SK-N-SH (cell line): ENCODE data around the gene FAM83D. TPM values are rescaled to one million over a fixed set of nuclear protein-coding genes. Genes with fewer than 3 reads are reported as not detected.
"Not testable (repeated sequence)": the region's sequence is repeated elsewhere in the genome, so short reads cannot be mapped to it uniquely, and the experiment has no call there.

Experiments used
- CTCF ChIA-PET: fragments of 300-600, 350-600 bp; formaldehyde crosslinking; extraction: SDS; loops from one replicate; lab custom pipeline; 2021; lab: Yijun Ruan, JAX
- POLR2A ChIA-PET: fragments of 350-600 bp; sonication (Branson Sonifier 250); formaldehyde crosslinking; extraction: SDS; loops from one replicate; lab custom pipeline; 2020; ENCODE audit warnings: antibody characterized with exemption, inconsistent platforms; lab: Yijun Ruan, JAX
- DNase-seq: peaks from one replicate; pipeline ENCODE4 v3.0.0; 2012
- H2AFZ ChIP-seq: fragments of 200-600 bp; sonication (generic); 2 replicates; pipeline ENCODE4 v1.8.1; 2016; ENCODE audit warnings: antibody characterized with exemption, mild to moderate bottlenecking, low read depth
- H3F3A ChIP-seq: fragments of 200-600 bp; sonication (generic); replicated peaks from 2 replicates; pipeline ENCODE3; 2016; ENCODE audit warnings: antibody characterized with exemption, mild to moderate bottlenecking; ENCODE audit not compliant: insufficient read depth
- H3K27ac ChIP-seq, 2 experiments: fragments of 200-500 bp in 1 of 2; fragments of 200-600 bp in 1 of 2; sonication (Bioruptor generic) in 1 of 2; sonication (generic), shearing (Covaris generic) in 1 of 2; 2 replicates each; pipeline versions ENCODE4 v1.5.1 to v1.6.1; 2014 to 2016; ENCODE audit warnings: low read depth in 2 of 2, inconsistent platforms in 1 of 2, low read length in 1 of 2, mild to moderate bottlenecking in 1 of 2, mixed read lengths in 1 of 2
- H3K27me3 ChIP-seq: fragments of 200-600 bp; sonication (generic), shearing (Covaris generic); 2 replicates; pipeline ENCODE4 v1.6.1; 2016; ENCODE audit warnings: mixed run types; ENCODE audit not compliant: insufficient read depth
- H3K36me3 ChIP-seq, 2 experiments: fragments of 200-500 bp in 1 of 2; fragments of 200-600 bp in 1 of 2; sonication (Bioruptor generic) in 1 of 2; sonication (generic) in 1 of 2; replicated peaks in 1 of 2; 2 replicates each; pipeline versions ENCODE3 to v1.5.1; 2014 to 2016; ENCODE audit warnings: low read length in 1 of 2, mild to moderate bottlenecking in 1 of 2; ENCODE audit not compliant: insufficient read depth in 2 of 2, control insufficient read depth in 1 of 2
- H3K4me1 ChIP-seq, 2 experiments: fragments of 200-500 bp in 1 of 2; fragments of 200-600 bp in 1 of 2; sonication (Bioruptor generic) in 1 of 2; sonication (generic), shearing (Covaris generic) in 1 of 2; 2 replicates each; pipeline versions ENCODE4 v1.5.1 to v1.6.1; 2014 to 2016; ENCODE audit warnings: low read depth in 1 of 2, low read length in 1 of 2, mixed run types in 1 of 2; ENCODE audit not compliant: insufficient read depth in 2 of 2, control insufficient read depth in 1 of 2
- H3K4me2 ChIP-seq: fragments of 200-600 bp; sonication (generic), shearing (Covaris generic); 2 replicates; pipeline ENCODE4 v1.6.1; 2017; ENCODE audit warnings: mixed run types
- H3K4me3 ChIP-seq, 2 experiments: fragments of 200-500 bp in 1 of 2; fragments of 200-600 bp in 1 of 2; sonication (Bioruptor generic) in 1 of 2; sonication (generic), shearing (Covaris generic) in 1 of 2; 2 replicates each; pipeline versions ENCODE4 v1.5.1 to v1.8.1; 2014 to 2016; ENCODE audit warnings: low read depth in 2 of 2, inconsistent platforms in 1 of 2, low read length in 1 of 2, mild to moderate bottlenecking in 1 of 2, mixed read lengths in 1 of 2, moderate library complexity in 1 of 2
- H3K79me2 ChIP-seq: fragments of 200-600 bp; sonication (generic); 2 replicates; pipeline ENCODE4 v1.8.1; 2017; ENCODE audit warnings: mild to moderate bottlenecking; ENCODE audit not compliant: insufficient read depth
- H3K9ac ChIP-seq: fragments of 200-600 bp; sonication (generic); 2 replicates; pipeline ENCODE4 v1.6.1; 2017; ENCODE audit warnings: mixed run types
- H3K9me2 ChIP-seq: fragments of 200-600 bp; sonication (generic); 2 replicates; pipeline ENCODE4 v1.6.1; 2017; ENCODE audit warnings: mixed run types
- H3K9me3 ChIP-seq: fragments of 200-600 bp; sonication (generic); 2 replicates; pipeline ENCODE4 v1.6.1; 2017; ENCODE audit warnings: mixed run types, mild to moderate bottlenecking, moderate library complexity
- H4K20me1 ChIP-seq: fragments of 200-600 bp; sonication (generic); 2 replicates; pipeline ENCODE4 v1.6.1; 2017; ENCODE audit warnings: mild to moderate bottlenecking, mixed run types; ENCODE audit not compliant: insufficient read depth
- CHD2 ChIP-seq: fragments of 150-350 bp; IDR thresholded peaks from 2 replicates; pipeline ENCODE4 v1.6.1; 2018; ENCODE audit warnings: low read length; ENCODE audit not compliant: partially characterized antibody
- GATA2 ChIP-seq: sonication (generic); formaldehyde crosslinking; IDR thresholded peaks from 2 replicates; pipeline ENCODE4 v1.5.0; 2020; ENCODE audit warnings: mild to moderate bottlenecking, missing genetic modification reagents
- JUND ChIP-seq: IDR thresholded peaks from 2 replicates; pipeline ENCODE4 v1.4.0; 2012
- MEF2A ChIP-seq: IDR thresholded peaks from 2 replicates; pipeline ENCODE4 v1.4.0; 2012; ENCODE audit warnings: low read depth, borderline replicate concordance
- POLR2AphosphoS5 ChIP-seq: IDR thresholded peaks from 2 replicates; pipeline ENCODE4 v1.6.1; 2012; ENCODE audit warnings: low read depth, low read length
- RAD21 ChIP-seq: IDR thresholded peaks from 2 replicates; pipeline ENCODE4 v1.6.1; 2012; ENCODE audit warnings: mild to moderate bottlenecking, low read length
- RXRA ChIP-seq: IDR thresholded peaks from 2 replicates; pipeline ENCODE4 v1.4.0; 2012; ENCODE audit warnings: low read depth, mild to moderate bottlenecking, borderline replicate concordance
- SIN3A ChIP-seq: IDR thresholded peaks from 2 replicates; pipeline ENCODE4 v1.6.1; 2012; ENCODE audit warnings: low read depth, mild to moderate bottlenecking, low read length, moderate library complexity, borderline replicate concordance
- TAF1 ChIP-seq: IDR thresholded peaks from 2 replicates; pipeline ENCODE4 v1.6.1; 2012; ENCODE audit warnings: low read depth, mild to moderate bottlenecking, low read length, moderate library complexity, borderline replicate concordance
- WGBS: methylation state at CpG from one replicate; pipeline ENCODE4 v1.1.6; 2017; ENCODE audit warnings: low lambda C conversion rate; 5-methylcytosine and 5-hydroxymethylcytosine counted together
- polyA plus RNA-seq, 3 experiments: library from polyadenylated mRNA; depleted of rRNA; stranded (reverse); fragments of >200 nt; gene quantifications; 2 replicates each; pipeline ENCODE4 v1.2.3, GENCODE V29; 2012
- TF ChIP-seq, protein P1 (sequence below): IDR thresholded peaks from 2 replicates; pipeline ENCODE4; 2012
- TF ChIP-seq, protein P2 (sequence below): IDR thresholded peaks from 2 replicates; pipeline ENCODE4 v1.4.0; 2012; ENCODE audit warnings: low read depth, borderline replicate concordance
- TF ChIP-seq, protein P3 (sequence below): fragments of 150-350 bp; IDR thresholded peaks from 2 replicates; pipeline ENCODE4 v1.6.1; 2016; ENCODE audit warnings: mild to moderate bottlenecking, low read depth, low read length
- TF ChIP-seq, protein P4 (sequence below): IDR thresholded peaks from 2 replicates; pipeline ENCODE4 v1.4.0; 2012; ENCODE audit warnings: low read depth

FAM83D gene
- polyA plus RNA-seq, 1 of the 3 experiments (the other 2 are of a cell fraction), result 21.5 TPM

DNA sequence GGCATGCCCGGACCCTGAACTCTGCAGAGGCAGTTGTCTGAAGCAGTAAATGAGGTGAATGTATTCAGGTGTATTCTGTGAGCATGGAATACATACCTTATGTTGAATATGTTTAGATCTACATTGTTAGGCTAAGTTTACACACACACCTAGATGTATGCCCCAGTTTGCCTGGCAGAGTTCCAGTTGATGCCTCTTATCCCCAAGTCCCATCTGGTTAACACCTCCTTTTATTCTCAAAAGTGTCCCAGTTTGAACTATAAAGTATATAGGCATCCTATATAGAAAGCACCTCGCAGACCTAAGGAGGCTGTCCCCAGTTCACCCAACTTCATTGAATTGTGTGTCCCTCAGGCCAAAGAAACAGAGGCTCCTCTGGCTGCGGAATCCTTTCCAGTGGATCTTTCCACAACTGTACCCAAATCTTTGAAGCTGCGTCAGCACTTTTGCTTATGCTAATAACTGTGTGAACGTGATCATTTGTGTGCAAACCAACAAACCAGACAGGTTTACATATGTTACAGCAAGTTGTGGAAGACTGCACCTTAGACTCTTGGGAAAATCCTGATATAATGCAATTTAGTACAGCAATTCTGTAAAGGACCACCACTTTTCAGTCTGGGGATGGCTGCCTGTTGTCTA, 31.1 kb downstream of the FAM83D start (continued):
- TF ChIP-seq, protein P1, sequence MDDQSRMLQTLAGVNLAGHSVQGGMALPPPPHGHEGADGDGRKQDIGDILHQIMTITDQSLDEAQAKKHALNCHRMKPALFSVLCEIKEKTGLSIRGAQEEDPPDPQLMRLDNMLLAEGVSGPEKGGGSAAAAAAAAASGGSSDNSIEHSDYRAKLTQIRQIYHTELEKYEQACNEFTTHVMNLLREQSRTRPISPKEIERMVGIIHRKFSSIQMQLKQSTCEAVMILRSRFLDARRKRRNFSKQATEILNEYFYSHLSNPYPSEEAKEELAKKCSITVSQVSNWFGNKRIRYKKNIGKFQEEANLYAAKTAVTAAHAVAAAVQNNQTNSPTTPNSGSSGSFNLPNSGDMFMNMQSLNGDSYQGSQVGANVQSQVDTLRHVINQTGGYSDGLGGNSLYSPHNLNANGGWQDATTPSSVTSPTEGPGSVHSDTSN, result no peak
- TF ChIP-seq, protein P2, sequence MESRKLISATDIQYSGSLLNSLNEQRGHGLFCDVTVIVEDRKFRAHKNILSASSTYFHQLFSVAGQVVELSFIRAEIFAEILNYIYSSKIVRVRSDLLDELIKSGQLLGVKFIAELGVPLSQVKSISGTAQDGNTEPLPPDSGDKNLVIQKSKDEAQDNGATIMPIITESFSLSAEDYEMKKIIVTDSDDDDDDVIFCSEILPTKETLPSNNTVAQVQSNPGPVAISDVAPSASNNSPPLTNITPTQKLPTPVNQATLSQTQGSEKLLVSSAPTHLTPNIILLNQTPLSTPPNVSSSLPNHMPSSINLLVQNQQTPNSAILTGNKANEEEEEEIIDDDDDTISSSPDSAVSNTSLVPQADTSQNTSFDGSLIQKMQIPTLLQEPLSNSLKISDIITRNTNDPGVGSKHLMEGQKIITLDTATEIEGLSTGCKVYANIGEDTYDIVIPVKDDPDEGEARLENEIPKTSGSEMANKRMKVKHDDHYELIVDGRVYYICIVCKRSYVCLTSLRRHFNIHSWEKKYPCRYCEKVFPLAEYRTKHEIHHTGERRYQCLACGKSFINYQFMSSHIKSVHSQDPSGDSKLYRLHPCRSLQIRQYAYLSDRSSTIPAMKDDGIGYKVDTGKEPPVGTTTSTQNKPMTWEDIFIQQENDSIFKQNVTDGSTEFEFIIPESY, result no peak
- TF ChIP-seq JUND, result no peak

DNA sequence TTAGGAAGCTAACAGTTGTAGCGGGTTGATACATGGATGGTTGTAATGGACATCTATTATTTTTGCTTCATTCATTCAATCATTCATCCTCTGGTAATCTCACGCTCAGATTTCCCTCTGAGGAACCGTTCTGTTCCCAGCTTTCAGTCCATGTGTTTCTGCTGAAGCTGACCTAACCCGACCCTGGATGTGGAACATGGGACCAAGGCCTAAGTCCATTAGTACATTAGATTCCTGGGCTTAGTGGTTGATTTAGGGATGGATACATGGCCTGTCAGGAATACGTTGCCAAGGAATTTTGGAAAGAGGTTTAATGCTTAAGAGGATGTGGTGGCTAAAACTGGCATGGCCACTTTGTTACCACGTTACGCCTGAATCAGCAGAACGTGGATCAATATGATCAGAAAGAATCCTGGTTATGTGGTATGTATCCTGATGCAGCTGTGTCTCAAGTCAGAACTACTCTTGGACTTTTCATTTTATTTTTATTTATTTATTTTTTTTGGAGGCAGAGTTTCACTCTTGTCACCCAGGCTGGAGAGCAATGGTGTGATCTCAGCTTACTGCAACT, 31.8 kb downstream of the FAM83D start:
- POLR2A ChIA-PET, result no interaction called here
- CTCF ChIA-PET, result interaction anchor here (1.2 kb wide), 1 partner anchor 91 kb away, joined by 4 read pairs; no protein-coding TSS in a partner anchor
- Histone ChIP-seq H3K4me2 (no peak overlapping the region), H3K36me3 (peaks cover 0 to 9% of the 10 kb centered on the region in 2 experiments), H2AFZ (no peak overlapping the region), H3K27me3 (no peaks in the 10 kb centered on the region), H3K9ac (no peak overlapping the region), H3K9me3 (no peaks in the 10 kb centered on the region), H3K79me2 (peaks cover 7% of the 10 kb centered on the region), H3F3A (peaks cover 13% of the 10 kb centered on the region), H3K9me2 (no peaks in the 10 kb centered on the region), H3K4me1 (peaks cover under 1 to 6% of the 10 kb centered on the region in 2 experiments; a peak in 3 of 4 replicates), H3K4me3 (no peak overlapping the region), H4K20me1 (no peaks in the 10 kb centered on the region)
- DNase-seq, result no peak
- 88% methylated on average over 8 of the region's 8 CpGs for WGBS
- TF ChIP-seq, protein P3, sequence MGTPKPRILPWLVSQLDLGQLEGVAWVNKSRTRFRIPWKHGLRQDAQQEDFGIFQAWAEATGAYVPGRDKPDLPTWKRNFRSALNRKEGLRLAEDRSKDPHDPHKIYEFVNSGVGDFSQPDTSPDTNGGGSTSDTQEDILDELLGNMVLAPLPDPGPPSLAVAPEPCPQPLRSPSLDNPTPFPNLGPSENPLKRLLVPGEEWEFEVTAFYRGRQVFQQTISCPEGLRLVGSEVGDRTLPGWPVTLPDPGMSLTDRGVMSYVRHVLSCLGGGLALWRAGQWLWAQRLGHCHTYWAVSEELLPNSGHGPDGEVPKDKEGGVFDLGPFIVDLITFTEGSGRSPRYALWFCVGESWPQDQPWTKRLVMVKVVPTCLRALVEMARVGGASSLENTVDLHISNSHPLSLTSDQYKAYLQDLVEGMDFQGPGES, result no peak
- TF ChIP-seq, protein P4, sequence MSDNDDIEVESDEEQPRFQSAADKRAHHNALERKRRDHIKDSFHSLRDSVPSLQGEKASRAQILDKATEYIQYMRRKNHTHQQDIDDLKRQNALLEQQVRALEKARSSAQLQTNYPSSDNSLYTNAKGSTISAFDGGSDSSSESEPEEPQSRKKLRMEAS, result no peak
- TF ChIP-seq MEF2A, result no peak
- TF ChIP-seq RAD21, result no peak
- no peak for TF ChIP-seq CHD2
- TF ChIP-seq GATA2 (CRISPR knock-in tag), result no peak
- no peak for TF ChIP-seq POLR2AphosphoS5
- TF ChIP-seq RXRA, result no peak
- no peak for TF ChIP-seq TAF1
- TF ChIP-seq, protein P1, result no peak
- no peak for TF ChIP-seq SIN3A
- TF ChIP-seq, all 33 proteins: peak for 0
- no peak overlapping the region for H3K27ac ChIP-seq

DNA sequence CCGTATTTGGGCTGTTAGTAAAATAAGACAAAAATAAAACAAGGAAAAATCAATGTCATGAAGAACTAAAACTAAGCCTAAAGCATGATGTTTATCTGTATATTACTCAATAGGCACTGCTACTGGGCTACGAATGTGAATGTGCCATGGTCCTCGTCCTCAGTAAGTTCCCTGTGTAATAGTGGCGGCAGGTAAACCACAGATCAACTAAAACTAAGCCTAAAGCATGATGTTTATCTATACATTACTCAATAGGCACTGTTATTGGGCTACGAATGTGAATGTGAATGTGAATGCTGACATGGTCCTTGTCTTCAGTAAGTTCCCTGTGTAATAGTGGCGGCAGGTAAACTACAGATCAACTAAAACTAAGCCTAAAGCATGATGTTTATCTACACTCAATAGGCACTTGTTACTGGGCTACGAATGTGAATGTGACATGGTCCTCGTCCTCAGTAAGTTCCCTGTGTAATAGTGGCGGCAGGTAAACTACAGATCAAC, 34.0 kb downstream of the FAM83D start:
- H3K9me3 ChIP-seq, H3K9me2 ChIP-seq, CTCF ChIA-PET, H3K4me2 ChIP-seq, H3K27ac ChIP-seq, H3K9ac ChIP-seq, H3K4me1 ChIP-seq, H3K27me3 ChIP-seq, DNase-seq, H3K36me3 ChIP-seq, H2AFZ ChIP-seq, POLR2A ChIA-PET, H4K20me1 ChIP-seq, H3K4me3 ChIP-seq: not testable (repeated sequence)
- WGBS, result 92% methylated on average over 9 of the region's 9 CpGs
- H3K79me2 ChIP-seq, result peaks cover 30% of the 10 kb centered on the region
- peaks cover 13% of the 10 kb centered on the region for H3F3A ChIP-seq
